ENCODE data around the gene TMPRSS9. TPM values are rescaled to one million over a fixed set of nuclear protein-coding genes. Genes with fewer than 3 reads are reported as not detected.

TMPRSS9 gene
- total and polyA plus RNA-seq, 2 of the 13 experiments (the other 11 are each of a cell fraction or from before 2014, with no cell fraction given), result 2.5 to 5.2 TPM

DNA sequence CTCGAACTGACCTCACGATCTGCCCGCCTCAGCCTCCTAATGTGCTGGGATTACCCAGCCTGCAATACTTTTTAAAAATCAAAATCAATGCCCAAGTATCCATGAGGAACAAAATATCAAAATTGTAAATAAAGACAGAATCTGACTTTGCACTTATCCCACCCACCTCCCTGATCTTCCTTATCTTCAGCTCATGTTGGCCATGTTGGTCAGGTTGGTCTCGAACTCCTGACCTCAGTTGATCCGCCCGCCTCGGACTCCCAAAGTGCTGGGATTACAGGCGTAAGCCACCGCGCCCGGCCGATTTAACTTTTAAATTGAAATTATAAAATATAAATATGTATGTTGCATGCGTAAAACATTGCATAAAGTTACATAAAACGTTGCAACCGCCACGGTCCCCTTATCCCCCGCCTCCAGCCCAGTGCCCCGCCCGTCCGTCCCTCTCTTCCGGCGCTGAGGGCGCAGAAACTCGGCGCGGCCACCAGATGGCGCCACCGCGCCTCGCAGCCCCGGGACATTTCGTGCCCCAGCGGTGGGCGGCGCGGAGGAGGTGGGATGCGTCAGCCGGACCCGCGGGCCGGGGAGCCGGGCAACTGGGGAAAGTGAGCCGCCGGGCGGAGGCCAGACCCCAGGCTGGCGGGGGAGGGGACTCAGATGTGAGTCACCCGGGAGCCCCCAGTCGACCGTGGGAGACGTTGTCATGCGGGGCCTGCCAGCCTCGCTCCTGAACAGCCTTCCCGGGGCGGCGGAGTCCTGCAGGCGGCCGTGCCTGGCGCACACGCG is 114.4 kb downstream of the TMPRSS9 start (continued):
- peak; percentile 65; the same call in 1 of the 2 replicates for TF ChIP-seq FOXC1 (CRISPR knock-in tag; IDR thresholded peaks at IDR 0.05; ENCODE audit: borderline replicate concordance)
- TF ChIP-seq, protein P1, sequence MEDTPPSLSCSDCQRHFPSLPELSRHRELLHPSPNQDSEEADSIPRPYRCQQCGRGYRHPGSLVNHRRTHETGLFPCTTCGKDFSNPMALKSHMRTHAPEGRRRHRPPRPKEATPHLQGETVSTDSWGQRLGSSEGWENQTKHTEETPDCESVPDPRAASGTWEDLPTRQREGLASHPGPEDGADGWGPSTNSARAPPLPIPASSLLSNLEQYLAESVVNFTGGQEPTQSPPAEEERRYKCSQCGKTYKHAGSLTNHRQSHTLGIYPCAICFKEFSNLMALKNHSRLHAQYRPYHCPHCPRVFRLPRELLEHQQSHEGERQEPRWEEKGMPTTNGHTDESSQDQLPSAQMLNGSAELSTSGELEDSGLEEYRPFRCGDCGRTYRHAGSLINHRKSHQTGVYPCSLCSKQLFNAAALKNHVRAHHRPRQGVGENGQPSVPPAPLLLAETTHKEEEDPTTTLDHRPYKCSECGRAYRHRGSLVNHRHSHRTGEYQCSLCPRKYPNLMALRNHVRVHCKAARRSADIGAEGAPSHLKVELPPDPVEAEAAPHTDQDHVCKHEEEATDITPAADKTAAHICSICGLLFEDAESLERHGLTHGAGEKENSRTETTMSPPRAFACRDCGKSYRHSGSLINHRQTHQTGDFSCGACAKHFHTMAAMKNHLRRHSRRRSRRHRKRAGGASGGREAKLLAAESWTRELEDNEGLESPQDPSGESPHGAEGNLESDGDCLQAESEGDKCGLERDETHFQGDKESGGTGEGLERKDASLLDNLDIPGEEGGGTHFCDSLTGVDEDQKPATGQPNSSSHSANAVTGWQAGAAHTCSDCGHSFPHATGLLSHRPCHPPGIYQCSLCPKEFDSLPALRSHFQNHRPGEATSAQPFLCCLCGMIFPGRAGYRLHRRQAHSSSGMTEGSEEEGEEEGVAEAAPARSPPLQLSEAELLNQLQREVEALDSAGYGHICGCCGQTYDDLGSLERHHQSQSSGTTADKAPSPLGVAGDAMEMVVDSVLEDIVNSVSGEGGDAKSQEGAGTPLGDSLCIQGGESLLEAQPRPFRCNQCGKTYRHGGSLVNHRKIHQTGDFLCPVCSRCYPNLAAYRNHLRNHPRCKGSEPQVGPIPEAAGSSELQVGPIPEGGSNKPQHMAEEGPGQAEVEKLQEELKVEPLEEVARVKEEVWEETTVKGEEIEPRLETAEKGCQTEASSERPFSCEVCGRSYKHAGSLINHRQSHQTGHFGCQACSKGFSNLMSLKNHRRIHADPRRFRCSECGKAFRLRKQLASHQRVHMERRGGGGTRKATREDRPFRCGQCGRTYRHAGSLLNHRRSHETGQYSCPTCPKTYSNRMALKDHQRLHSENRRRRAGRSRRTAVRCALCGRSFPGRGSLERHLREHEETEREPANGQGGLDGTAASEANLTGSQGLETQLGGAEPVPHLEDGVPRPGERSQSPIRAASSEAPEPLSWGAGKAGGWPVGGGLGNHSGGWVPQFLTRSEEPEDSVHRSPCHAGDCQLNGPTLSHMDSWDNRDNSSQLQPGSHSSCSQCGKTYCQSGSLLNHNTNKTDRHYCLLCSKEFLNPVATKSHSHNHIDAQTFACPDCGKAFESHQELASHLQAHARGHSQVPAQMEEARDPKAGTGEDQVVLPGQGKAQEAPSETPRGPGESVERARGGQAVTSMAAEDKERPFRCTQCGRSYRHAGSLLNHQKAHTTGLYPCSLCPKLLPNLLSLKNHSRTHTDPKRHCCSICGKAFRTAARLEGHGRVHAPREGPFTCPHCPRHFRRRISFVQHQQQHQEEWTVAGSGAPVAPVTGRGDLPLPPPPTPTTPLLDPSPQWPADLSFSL (CRISPR knock-in tag; IDR thresholded peaks at IDR 0.05), result no peak
- TF ChIP-seq ATF7-NPFF (CRISPR knock-in tag; IDR thresholded peaks at IDR 0.05; ENCODE audit: low read depth), result peak; percentile 43; the same call in 1 of the 2 replicates
- peak; percentile 72; the same call in 1 of the 2 replicates for TF ChIP-seq ZNF747 (CRISPR knock-in tag; IDR thresholded peaks at IDR 0.05; ENCODE audit: borderline replicate concordance)
- peak; percentile 18; the same call in 1 of the 2 replicates for TF ChIP-seq ZIK1 (CRISPR knock-in tag; IDR thresholded peaks at IDR 0.05; ENCODE audit: borderline replicate concordance, low read depth)
- TF ChIP-seq ZNF792 (CRISPR knock-in tag; IDR thresholded peaks at IDR 0.05), result peak; percentile 60; the same call in 1 of the 2 replicates
- no peak for TF ChIP-seq ZNF616 (CRISPR knock-in tag; IDR thresholded peaks at IDR 0.05; ENCODE audit: low read depth)
- TF ChIP-seq FIP1L1 (IDR thresholded peaks at IDR 0.05; ENCODE audit: borderline replicate concordance, insufficient read depth, low read depth, low read length), result no peak
- TF ChIP-seq, protein P2, sequence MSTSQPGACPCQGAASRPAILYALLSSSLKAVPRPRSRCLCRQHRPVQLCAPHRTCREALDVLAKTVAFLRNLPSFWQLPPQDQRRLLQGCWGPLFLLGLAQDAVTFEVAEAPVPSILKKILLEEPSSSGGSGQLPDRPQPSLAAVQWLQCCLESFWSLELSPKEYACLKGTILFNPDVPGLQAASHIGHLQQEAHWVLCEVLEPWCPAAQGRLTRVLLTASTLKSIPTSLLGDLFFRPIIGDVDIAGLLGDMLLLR (CRISPR knock-in tag; IDR thresholded peaks at IDR 0.05), result no peak
- TF ChIP-seq BORCS8-MEF2B (CRISPR knock-in tag; IDR thresholded peaks at IDR 0.05), result peak; percentile 33; the same call in 1 of the 2 replicates
- TF ChIP-seq MXI1 (IDR thresholded peaks at IDR 0.05; ENCODE audit: borderline replicate concordance, low read depth, low read length), result peak; percentile 71; the same call in 1 of the 3 replicates
- TF ChIP-seq MTA1 (CRISPR knock-in tag; IDR thresholded peaks at IDR 0.05; ENCODE audit: borderline replicate concordance), result peak; percentile 74; the same call in 1 of the 2 replicates
- TF ChIP-seq, protein P3, sequence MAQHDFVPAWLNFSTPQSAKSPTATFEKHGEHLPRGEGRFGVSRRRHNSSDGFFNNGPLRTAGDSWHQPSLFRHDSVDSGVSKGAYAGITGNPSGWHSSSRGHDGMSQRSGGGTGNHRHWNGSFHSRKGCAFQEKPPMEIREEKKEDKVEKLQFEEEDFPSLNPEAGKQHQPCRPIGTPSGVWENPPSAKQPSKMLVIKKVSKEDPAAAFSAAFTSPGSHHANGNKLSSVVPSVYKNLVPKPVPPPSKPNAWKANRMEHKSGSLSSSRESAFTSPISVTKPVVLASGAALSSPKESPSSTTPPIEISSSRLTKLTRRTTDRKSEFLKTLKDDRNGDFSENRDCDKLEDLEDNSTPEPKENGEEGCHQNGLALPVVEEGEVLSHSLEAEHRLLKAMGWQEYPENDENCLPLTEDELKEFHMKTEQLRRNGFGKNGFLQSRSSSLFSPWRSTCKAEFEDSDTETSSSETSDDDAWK (CRISPR knock-in tag; IDR thresholded peaks at IDR 0.05), result no peak
- TF ChIP-seq TCF12 (IDR thresholded peaks at IDR 0.05), result no peak
- TF ChIP-seq TCF12 (CRISPR knock-in tag; IDR thresholded peaks at IDR 0.05), result peak; percentile 55; the same call in 1 of the 2 replicates
- TF ChIP-seq ZBTB42 (CRISPR knock-in tag; IDR thresholded peaks at IDR 0.05), result no peak
- 0 out of 2 replicates have a peak, but pooled peaks have one; percentile 40 for TF ChIP-seq ARNTL (CRISPR knock-in tag; IDR thresholded peaks at IDR 0.05)
- TF ChIP-seq, protein P4, sequence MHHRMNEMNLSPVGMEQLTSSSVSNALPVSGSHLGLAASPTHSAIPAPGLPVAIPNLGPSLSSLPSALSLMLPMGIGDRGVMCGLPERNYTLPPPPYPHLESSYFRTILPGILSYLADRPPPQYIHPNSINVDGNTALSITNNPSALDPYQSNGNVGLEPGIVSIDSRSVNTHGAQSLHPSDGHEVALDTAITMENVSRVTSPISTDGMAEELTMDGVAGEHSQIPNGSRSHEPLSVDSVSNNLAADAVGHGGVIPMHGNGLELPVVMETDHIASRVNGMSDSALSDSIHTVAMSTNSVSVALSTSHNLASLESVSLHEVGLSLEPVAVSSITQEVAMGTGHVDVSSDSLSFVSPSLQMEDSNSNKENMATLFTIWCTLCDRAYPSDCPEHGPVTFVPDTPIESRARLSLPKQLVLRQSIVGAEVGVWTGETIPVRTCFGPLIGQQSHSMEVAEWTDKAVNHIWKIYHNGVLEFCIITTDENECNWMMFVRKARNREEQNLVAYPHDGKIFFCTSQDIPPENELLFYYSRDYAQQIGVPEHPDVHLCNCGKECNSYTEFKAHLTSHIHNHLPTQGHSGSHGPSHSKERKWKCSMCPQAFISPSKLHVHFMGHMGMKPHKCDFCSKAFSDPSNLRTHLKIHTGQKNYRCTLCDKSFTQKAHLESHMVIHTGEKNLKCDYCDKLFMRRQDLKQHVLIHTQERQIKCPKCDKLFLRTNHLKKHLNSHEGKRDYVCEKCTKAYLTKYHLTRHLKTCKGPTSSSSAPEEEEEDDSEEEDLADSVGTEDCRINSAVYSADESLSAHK (CRISPR knock-in tag; IDR thresholded peaks at IDR 0.05; ENCODE audit: borderline replicate concordance), result no peak
